EH (cell line): ENCODE data around the gene LDLRAD4.

Experiments
- DNase-seq: peaks from one replicate; pipeline ENCODE4 v3.0.0-alpha.2; 2015; ENCODE audit warnings: low read depth

LDLRAD4 gene

GRCh38 chr18:13577091-13577697, 358.6 kb downstream of the LDLRAD4 start:
- DNase-seq: peak; percentile 62

GRCh38 chr18:13577781-13578180, 359.2 kb downstream of the LDLRAD4 start:
- no peak for DNase-seq

DNA sequence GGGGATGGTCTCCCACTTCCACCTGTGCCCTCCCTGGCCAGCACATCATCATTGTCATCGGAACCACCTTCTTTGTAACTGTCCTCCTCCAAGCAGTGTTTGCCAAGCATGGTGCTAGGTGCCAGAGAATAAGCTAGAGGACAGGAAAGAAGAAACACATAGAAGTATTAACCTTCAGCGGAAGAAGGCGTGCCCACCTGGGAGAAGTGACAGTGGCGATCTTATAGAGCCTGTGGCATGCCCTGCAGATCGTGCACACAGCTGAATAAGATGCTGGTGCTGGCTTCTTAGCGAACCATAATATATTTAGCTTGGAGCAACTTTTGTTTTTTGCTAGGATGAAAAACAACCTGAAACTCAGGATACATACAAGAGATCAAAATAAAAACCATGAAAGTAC, 359.8 kb downstream of the LDLRAD4 start:
- DNase-seq: no peak

GRCh38 chr18:13579874-13580273, 361.3 kb downstream of the LDLRAD4 start:
- no peak for DNase-seq

- DNase-seq: no peak
Measured at GRCh38 chr18:13580351-13580750, 361.8 kb downstream of the LDLRAD4 start.

- DNase-seq: no peak
Measured at GRCh38 chr18:13580991-13581390, 362.4 kb downstream of the LDLRAD4 start.

DNA sequence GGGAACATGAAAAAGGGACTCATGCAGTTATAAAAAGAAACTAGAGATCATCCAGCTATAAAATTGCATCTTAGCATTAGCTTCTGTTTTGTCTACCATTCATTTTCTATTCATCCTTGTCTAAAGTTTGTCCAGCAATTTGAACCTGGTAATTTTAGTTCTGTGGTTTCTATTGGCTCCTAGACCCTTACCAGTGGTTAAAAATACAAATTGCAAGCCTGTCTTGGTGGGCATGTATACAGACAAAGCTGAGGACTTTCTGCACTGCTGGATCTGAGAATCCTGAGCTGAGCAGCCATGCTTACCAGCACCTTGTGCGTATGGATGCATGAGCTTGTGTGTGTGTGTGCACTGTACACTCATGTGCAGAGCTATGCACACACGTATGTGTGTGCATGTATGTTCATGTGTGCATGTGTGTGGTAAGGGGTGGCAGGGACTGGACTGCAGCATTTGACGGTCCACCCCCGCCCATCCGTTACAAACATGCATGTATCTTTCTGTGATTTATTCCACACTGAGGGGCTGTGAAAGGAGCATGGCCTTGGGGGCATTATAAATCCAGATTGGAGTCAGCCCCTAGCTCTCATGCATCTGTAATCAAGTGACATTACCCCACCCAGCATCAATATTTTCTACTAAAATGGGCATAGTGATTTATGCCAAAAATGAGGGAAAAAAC, 363.1 kb downstream of the LDLRAD4 start:
- DNase-seq: no peak

GRCh38 chr18:13582178-13582670, 363.7 kb downstream of the LDLRAD4 start:
- DNase-seq: no peak

GRCh38 chr18:13583576-13584550, 365.3 kb downstream of the LDLRAD4 start:
- DNase-seq: no peak

DNA sequence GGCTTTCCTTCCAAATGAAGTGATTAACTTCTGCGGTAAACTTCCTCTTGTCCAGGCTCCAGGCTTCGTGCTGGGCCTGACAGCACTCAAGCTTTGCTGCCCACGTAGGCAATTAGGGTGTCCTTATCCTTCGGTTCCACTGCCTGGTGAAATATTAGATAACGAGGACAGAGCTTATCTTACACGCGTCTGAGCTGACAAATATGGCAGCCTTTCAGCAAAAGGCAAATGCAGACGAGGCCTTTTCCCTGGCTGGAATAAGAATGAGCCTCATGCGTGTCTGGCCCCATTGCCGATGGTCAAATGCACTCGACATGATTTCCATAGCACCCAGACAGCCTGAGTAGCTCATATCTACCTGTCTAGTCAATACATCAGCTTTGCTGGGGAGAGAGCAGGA, 366.3 kb downstream of the LDLRAD4 start:
- no peak for DNase-seq

GRCh38 chr18:13585379-13586153, 367.0 kb downstream of the LDLRAD4 start:
- DNase-seq: no peak

DNA sequence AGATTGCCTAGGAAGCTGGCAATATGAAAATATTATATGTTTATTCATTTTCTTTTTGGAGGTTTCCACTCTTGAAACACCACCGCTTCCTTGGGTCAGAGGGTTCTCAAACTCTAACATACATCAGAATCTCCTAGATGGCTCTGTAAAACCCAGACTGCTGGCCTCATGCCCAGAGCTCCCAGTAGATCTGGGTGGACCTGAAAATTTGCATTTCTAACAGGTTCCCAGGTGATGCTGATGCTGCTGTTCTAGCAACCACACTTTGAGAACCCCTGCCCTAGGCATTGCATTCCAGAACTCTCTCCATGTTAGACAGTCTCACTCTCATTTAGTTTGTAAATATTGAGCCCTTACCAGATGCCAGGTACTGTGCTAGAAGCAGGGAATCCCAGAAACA, 368.4 kb downstream of the LDLRAD4 start:
- DNase-seq: no peak

GRCh38 chr18:13587477-13587876, 368.9 kb downstream of the LDLRAD4 start:
- no peak for DNase-seq

DNA sequence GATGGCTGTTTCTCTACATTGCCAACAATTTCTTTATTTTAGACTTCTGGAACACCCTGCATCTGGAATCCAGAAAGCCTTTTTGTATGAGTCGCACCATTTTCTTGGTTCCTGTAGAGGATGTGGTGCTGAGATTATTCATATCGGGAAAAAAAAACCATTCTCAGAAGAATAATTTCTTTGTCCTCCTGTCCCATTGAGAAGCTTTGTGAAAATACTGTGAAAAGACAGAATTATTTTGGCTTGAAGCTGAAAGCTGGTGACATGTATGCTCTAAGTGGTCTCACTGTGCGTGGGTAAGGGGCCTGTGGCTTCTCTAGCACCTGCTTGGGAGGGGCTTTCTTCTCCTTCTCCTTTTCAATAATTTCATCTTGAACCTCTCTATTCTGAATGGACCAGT, 369.4 kb downstream of the LDLRAD4 start:
- no peak for DNase-seq

DNA sequence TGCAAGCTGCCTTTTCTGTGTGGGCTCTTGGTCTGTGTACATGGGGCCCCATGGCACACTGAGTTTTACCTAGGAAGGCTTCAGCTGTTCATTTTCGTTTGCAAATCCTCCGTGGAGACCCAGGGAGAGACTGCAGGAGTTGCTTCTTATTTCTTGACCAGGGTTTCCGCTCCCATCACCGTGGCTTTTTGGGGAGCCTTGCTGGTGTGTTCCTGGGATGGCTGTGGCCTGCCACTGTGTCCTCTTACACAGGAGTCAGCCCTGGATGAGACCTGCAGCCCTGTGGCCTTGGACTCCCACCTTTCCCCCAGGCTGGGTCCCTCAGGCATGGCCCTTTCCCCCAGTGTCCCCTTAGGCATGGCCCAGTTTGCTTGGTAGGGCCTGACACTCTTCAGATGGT, 370.8 kb downstream of the LDLRAD4 start:
- no peak for DNase-seq

DNA sequence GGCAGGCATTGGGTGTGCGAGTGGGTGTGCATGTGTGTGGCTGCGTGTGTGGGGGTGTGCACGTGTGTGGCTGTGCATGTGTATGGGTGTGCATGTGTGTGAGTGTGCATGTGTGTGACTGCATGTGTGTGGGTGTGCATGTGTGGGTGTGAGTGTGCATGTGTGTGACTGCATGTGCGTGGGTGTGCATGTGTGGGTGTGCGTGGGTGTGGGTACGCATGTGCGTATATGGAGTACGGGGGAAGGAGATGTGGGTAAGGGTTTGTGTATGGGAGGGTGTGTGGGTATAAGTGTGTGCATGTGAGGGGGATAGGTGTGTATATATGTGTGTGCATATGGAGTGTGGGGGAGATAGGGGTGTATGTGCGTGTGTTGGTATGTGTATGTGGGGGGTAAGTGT, 371.4 kb downstream of the LDLRAD4 start:
- DNase-seq: no peak

- DNase-seq: no peak
Measured at GRCh38 chr18:13592246-13592645, 373.7 kb downstream of the LDLRAD4 start.

- no peak for DNase-seq
Measured at GRCh38 chr18:13594551-13594950, 376.0 kb downstream of the LDLRAD4 start.

DNA sequence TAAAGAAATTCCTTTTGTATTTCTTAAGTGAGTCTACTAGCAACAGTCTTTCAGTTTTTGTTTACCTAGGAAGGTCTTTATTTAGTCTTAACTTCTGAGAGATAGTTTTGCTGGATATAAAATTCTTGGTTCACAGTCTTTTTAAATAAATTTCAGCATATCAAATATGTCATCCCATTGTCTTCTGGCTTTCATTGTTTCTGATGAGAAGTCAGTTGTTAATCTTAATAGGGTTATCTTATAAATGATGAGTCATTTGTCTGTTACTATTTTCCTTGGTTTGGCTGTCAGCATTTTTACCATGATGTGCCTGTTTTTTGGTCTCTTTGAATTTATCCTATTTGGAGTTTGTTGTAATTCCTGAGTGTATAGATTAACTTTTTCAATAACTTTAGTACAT, 378.5 kb downstream of the LDLRAD4 start:
- DNase-seq: no peak

DNA sequence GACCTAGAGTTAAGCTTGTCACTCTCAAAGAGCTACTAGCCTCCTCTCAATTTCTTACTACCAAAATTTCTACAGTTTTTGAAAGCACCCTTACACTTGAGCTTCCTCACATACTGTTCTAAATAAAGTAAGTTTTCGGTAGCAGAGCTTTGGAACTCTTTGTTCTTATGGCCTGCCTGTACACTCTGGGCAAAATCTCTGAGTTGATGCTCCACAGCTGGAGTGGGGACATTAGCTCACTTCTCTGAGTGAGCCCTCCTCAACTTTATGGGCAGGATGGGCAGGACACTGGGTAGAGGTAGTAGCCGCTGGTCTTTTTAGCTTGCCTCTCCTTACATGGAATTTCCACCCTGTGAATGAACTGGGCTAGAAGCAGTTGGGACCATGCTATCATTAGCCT, 380.0 kb downstream of the LDLRAD4 start:
- no peak for DNase-seq

- DNase-seq: no peak
Measured at GRCh38 chr18:13599031-13599430, 380.5 kb downstream of the LDLRAD4 start.
